Measurements from ENCODE around the gene PGRMC2. TPM values are rescaled to one million over a fixed set of nuclear protein-coding genes. Genes with fewer than 3 reads are reported as not detected.

PGRMC2 gene
- total and polyA plus RNA-seq, 2 of the 8 experiments (the other 6 are each of a cell fraction or from before 2014, with no cell fraction given), result 9.5 to 85.3 TPM

DNA sequence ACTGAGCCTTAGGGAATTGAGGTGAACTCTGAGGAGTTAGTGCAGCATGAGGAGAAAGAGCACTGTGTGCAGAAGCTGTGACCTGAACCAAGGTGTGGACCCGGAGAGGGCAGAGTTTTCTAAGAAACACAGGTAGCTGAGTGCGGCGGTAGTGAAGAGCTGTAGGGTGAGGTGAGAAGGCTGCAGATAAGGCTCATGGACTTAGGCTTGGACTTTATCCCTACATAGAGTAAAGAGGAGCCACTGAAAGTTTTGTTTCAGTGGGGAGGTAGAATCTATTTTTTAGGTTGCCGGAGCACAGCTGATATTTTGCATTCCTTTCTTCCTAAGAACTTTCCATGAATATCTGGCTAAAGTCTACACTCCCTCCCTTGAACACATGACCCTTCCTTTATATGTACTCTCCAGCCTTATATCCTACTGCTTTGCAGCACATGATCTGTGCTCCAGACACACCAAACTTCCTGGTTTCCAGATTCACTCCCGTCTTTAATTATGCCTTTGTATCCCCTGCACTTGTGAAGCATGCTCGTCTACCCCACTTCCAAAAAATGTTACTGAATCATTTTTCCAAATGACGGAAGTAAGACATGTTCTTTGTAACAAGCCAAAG, 10.6 kb upstream of the PGRMC2 start (continued):
- no peak for TF ChIP-seq ZNF274 (IDR thresholded peaks at IDR 0.05; ENCODE audit: borderline replicate concordance, extremely low read depth, low read length)
- no peak for TF ChIP-seq PHF8 (conservative IDR thresholded peaks at IDR 0.05; ENCODE audit: low read depth, low read length)
- no peak for TF ChIP-seq RXRA (IDR thresholded peaks at IDR 0.05; ENCODE audit: insufficient read depth, low read depth, low read length)
- TF ChIP-seq EP300 (IDR thresholded peaks at IDR 0.05; ENCODE audit: borderline replicate concordance in 1 of 2, low read depth in 2 of 2, low read length in 2 of 2), result no peak
- no peak for TF ChIP-seq SRF (IDR thresholded peaks at IDR 0.05; ENCODE audit: low read depth, low read length)
